Muscle of leg (tissue), 11 donors: ENCODE measurements around the gene LRP8. TPM values are rescaled to one million over a fixed set of nuclear protein-coding genes. Genes with fewer than 3 reads are reported as not detected.

Source experiments
- DNase-seq: peaks from one replicate; pipeline ENCODE4 v3.0.0; 2013
- H3K27ac ChIP-seq: one replicate; pipeline ENCODE4 v1.5.1; 2013; ENCODE audit warnings: mild to moderate bottlenecking, low read length, control low read depth
- H3K27me3 ChIP-seq: one replicate; pipeline ENCODE4 v1.6.1; 2013; ENCODE audit warnings: low read length; ENCODE audit not compliant: control insufficient read depth, insufficient read depth
- H3K36me3 ChIP-seq: one replicate; pipeline ENCODE4 v1.6.1; 2013; ENCODE audit warnings: low read length; ENCODE audit not compliant: control insufficient read depth, insufficient read depth
- H3K4me1 ChIP-seq: one replicate; pipeline ENCODE4 v1.6.1; 2013; ENCODE audit warnings: low read length; ENCODE audit not compliant: control insufficient read depth, insufficient read depth
- H3K4me3 ChIP-seq: one replicate; pipeline ENCODE4 v1.5.1; 2013; ENCODE audit warnings: low read length, control low read depth
- H3K9me3 ChIP-seq: replicated peaks from 2 replicates; pipeline ENCODE4 v1.6.1; 2013; ENCODE audit warnings: low read depth, low read length; ENCODE audit not compliant: control insufficient read depth
- WGBS: methylation state at CpG from one replicate; pipeline ENCODE4 v1.1.5; 2013; ENCODE audit warnings: missing lambda C conversion rate; ENCODE audit not compliant: insufficient coverage; 5-methylcytosine and 5-hydroxymethylcytosine counted together
- polyA plus RNA-seq, 8 donors: library from polyadenylated mRNA; unstranded; fragments of 120-200 nt; gene quantifications; one replicate each; pipeline versions ENCODE4 v1.2.1 to v1.2.3, GENCODE V29; 2013; ENCODE audit warnings: inconsistent platforms in 1 of 8, low replicate concordance in 1 of 8; ENCODE audit not compliant: insufficient read length in 8 of 8, insufficient read depth in 1 of 8
- total RNA-seq: library from RNA; stranded (reverse); fragments of 120-200 nt; gene quantifications from one replicate; pipeline ENCODE4 v1.2.4, GENCODE V29; 2013

LRP8 gene
- total and polyA plus RNA-seq, 9 donors, result 2.8 to 6.9 (median 4.2) TPM

- no peak for DNase-seq
- H3K27me3 ChIP-seq, result no peaks in the 10 kb centered on the region
- no peak overlapping the region for H3K4me3 ChIP-seq
- peaks cover 26% of the 10 kb centered on the region for H3K36me3 ChIP-seq
- 88% methylated on average over 3 of the region's 3 CpGs for WGBS
- H3K27ac ChIP-seq, result no peak overlapping the region
- no peaks in the 10 kb centered on the region for H3K4me1 ChIP-seq
- no peaks in the 10 kb centered on the region for H3K9me3 ChIP-seq
Observed at GRCh38 chr1:53262000-53262399, 65.9 kb downstream of the LRP8 start.

DNA sequence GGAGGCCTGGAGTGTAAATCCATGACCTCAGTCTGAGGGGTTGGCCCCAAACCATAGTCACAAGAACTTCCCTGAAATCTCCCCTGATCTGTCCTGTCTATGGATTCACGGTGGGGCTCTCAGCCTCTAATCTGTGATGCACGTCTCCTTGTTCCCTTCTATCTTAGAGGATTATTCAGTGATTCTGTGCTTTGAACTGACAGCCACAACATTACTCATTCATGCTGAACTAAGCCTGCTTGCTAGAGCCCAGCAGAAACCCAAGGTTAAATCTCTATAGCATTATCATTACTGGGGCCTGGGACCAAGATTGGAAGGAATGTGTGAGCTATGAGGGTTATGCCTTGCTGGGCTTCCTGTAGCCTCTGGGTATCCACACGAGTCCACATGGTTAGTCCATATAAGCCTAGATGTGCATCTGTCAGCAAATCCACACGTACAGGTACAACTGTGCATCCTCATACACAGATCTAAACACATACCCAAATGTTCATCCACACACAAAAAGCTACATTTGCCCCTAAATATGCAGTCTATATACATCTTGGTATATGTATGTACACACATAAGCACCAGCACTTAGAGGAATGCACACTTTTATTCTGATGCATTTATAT is 67.1 kb downstream of the LRP8 start:
- Histone ChIP-seq H3K27ac (no peak overlapping the region), H3K4me3 (no peak overlapping the region), H3K9me3 (no peaks in the 10 kb centered on the region), H3K4me1 (no peaks in the 10 kb centered on the region), H3K27me3 (no peaks in the 10 kb centered on the region), H3K36me3 (peaks cover 26% of the 10 kb centered on the region)
- WGBS, result 80% methylated on average over 1 of the region's 4 CpGs
- DNase-seq, result no peak

DNA sequence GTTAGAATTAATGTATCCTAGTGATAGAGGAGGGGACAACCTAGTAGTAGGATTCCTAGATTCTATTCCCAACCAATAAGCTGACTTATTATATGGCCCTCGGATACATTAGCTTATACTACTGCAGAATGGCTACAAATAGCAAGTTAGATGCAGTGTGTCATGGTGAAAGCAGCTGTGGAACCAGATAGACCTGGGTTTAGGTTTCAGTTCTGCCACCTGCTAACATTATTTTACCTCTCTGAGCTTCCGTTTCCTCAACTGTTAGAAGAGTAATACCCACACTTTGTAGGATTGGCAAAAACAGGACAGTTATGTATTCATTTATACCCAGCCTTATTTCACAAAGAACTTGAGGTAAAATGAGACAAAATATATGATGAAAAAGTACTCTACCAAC is 67.9 kb downstream of the LRP8 start:
- no CpG with 5 or more reads among the region's 2 CpGs for WGBS
- H3K36me3 ChIP-seq, result peaks cover 22% of the 10 kb centered on the region

DNA sequence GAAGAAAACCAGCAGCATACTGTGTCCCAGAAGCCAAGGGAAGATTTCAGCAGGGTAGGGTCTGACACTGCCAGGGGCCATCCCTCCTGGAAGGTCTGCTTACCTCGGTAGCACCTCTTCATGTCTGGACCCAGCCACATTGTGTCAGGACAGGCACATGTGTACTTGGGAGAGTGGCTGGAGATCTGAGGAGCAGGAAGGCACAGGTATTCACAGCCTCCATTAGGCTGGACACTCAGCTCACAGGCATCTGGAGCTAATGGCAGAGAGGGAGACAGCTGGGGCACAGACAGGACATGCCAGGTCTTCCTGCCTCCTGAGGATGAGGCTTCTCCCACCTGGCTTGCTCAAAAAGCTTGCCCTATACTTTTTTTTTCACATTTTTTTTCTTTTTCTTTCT is 69.7 kb downstream of the LRP8 start:
- 71% methylated on average over 1 of the region's 1 CpG for WGBS
- Histone ChIP-seq H3K9me3 (no peaks in the 10 kb centered on the region), H3K36me3 (peaks cover 18% of the 10 kb centered on the region), H3K4me1 (no peaks in the 10 kb centered on the region), H3K4me3 (no peak overlapping the region), H3K27me3 (no peaks in the 10 kb centered on the region), H3K27ac (no peak overlapping the region)
- DNase-seq, result no peak

More for the DNA sequence above, 67.9 kb downstream of the LRP8 start:
- Histone ChIP-seq H3K27ac (no peak overlapping the region), H3K4me3 (no peak overlapping the region), H3K4me1 (no peaks in the 10 kb centered on the region), H3K27me3 (no peaks in the 10 kb centered on the region), H3K9me3 (no peaks in the 10 kb centered on the region)
- no peak for DNase-seq

DNA sequence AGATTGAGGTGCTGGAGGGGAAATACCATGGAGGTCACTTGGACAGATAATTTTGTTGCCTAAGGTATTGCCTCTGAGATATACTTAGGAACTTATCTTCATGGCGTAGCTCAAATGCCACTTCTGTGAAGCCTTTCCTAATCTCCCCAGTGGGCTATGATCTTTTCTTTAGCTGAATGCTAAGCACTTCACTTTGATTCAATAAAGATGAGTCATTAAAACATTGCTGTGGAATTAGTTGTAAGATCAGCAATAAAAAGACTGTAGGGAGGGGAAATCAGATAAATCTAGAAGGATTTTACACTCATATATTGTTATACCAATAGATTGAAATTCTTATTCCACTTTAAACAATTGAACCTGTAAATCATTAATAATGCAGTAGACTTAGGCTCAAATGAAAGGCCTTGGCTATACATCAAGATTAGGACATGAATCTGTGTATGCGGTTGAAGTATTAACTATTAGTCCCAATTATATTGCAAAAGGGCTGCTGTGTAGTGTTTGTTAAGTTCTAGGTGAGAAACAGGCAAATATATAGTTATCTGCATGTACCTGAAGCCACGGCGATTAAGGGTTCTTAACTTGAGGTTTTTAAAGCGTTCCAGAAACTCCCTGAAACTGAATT is 70.3 kb downstream of the LRP8 start:
- WGBS, result 95% methylated on average over 4 of the region's 5 CpGs
- no peak overlapping the region for H3K4me3 ChIP-seq
- H3K27ac ChIP-seq, result no peak overlapping the region
- H3K4me1 ChIP-seq, result no peaks in the 10 kb centered on the region
- H3K9me3 ChIP-seq, result no peaks in the 10 kb centered on the region
- no peaks in the 10 kb centered on the region for H3K27me3 ChIP-seq
- peaks cover 13% of the 10 kb centered on the region for H3K36me3 ChIP-seq
- no peak for DNase-seq

DNA sequence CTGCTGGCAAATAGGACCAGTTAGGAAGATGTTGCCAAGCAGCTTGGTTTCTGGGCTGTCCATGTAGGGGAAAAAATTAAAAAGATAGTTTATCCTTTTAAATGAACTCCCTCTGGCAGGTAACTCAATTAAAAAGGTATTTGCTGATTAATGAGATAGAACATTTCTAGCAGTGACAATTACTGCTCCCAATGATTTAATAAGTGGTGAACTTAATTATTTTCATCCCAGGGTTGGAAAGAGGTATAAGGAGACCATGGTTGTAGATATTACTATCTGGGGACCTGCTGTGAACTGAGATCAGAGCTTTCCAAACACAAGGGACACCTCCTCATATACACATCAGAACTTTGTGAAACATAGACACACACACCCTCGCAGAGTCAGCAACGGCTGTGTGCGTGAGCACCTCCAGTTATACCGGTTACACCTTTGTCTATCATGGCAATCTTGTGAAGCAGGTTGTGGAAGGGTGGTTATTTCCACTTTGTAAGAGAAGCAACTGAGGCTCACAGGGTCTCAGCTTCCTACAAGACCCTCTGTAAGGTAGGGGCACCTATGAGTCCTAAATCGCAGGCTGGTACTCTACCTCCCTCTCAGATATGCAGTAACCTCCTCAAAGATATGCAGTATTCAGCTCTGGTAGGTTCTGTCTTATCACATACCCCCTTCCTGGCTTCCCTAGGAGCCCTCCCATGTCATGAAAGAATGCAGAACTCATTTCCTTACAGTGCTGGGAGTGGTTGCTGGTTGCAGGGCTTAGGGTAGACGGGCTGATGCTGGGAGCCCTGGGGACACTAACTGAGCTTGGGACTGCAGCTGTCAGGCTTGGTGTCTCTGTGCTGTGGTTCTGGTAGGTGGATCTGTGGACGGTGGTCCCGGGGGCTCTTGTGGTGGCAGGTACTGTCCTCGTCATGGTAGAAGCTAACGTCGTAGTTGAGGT is 71.1 kb downstream of the LRP8 start:
- Histone ChIP-seq H3K27ac (no peak overlapping the region), H3K36me3 (peaks cover 7% of the 10 kb centered on the region), H3K27me3 (no peaks in the 10 kb centered on the region), H3K9me3 (no peaks in the 10 kb centered on the region), H3K4me3 (no peak overlapping the region), H3K4me1 (no peaks in the 10 kb centered on the region)
- WGBS, result 86% methylated on average over 4 of the region's 11 CpGs
- no peak for DNase-seq

DNA sequence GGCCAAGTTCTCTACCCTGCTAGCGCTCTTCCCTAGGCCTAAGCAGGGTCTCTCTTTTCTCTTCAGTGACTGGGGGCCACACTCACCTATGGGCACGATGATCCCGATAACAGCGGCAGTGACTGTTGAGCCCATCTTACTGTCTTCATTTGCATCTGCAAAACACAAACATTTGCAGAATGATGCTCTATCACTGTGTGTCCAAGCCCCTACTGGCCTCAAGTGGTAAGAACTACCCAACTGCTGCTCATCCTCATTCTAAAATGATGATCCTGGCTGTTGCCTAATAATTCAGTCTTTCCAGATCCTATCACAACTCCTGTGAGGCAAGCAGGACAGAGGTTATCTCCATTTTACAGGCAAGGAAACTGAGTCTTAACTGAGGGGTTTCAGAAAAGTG is 72.8 kb downstream of the LRP8 start:
- H3K4me1 ChIP-seq, result no peaks in the 10 kb centered on the region
- H3K27ac ChIP-seq, result no peak overlapping the region
- peaks cover 2% of the 10 kb centered on the region for H3K36me3 ChIP-seq
- 95% methylated on average over 4 of the region's 4 CpGs for WGBS
- no peaks in the 10 kb centered on the region for H3K9me3 ChIP-seq
- no peak overlapping the region for H3K4me3 ChIP-seq
- no peak for DNase-seq
- H3K27me3 ChIP-seq, result no peaks in the 10 kb centered on the region

DNA sequence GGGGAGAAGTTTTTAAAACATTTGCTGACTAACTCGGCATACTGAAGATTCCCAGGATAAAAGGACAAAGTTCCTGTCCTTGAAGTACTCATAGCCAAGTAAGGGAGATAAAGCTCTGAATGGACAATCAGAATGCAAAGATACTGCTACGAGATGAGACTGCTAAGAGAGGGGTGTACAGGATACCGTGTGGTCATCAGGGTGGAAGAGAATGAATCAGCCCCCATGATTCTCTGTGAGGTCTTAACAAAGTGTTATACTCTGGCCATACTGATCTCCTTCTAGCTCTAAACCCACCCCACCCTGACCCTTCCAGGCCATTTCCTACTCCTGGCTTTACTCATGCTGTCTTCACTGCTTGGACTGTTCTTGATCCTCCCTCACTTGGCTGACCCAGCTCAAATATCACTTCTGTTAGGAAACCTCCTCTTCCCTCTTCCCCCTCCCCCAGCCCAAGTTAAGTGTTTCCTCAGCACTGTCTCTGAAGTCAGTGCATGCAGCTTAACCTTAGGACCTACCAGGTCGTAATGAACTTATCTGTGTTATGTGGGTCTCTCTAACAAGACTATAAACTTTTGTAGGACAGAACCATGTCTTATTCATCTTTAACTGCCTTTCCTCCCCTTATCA is 73.7 kb downstream of the LRP8 start:
- no peak for DNase-seq
- Histone ChIP-seq H3K4me3 (no peak overlapping the region), H3K36me3 (peaks cover 2% of the 10 kb centered on the region), H3K9me3 (no peaks in the 10 kb centered on the region), H3K4me1 (no peaks in the 10 kb centered on the region), H3K27ac (no peak overlapping the region), H3K27me3 (no peaks in the 10 kb centered on the region)
- WGBS, result 80% methylated on average over 2 of the region's 4 CpGs

GRCh38 chr1:53250325-53250724 is 77.5 kb downstream of the LRP8 start:
- 84% methylated on average over 3 of the region's 4 CpGs for WGBS
- H3K36me3 ChIP-seq, result no peaks in the 10 kb centered on the region
- no peak overlapping the region for H3K27ac ChIP-seq
- no peak overlapping the region for H3K4me3 ChIP-seq
- no peaks in the 10 kb centered on the region for H3K27me3 ChIP-seq
- H3K9me3 ChIP-seq, result no peaks in the 10 kb centered on the region
- no peak for DNase-seq
- H3K4me1 ChIP-seq, result no peaks in the 10 kb centered on the region

GRCh38 chr1:53249706-53250105 is 78.2 kb downstream of the LRP8 start:
- H3K4me3 ChIP-seq, result no peak overlapping the region
- 78% methylated on average over 2 of the region's 3 CpGs for WGBS
- no peak for DNase-seq
- H3K4me1 ChIP-seq, result no peaks in the 10 kb centered on the region
- no peaks in the 10 kb centered on the region for H3K36me3 ChIP-seq
- H3K27me3 ChIP-seq, result no peaks in the 10 kb centered on the region
- no peak overlapping the region for H3K27ac ChIP-seq
- no peaks in the 10 kb centered on the region for H3K9me3 ChIP-seq
